HepG2 (cell line): ENCODE data around the gene CRADD. TPM values are rescaled to one million over a fixed set of nuclear protein-coding genes. Genes with fewer than 3 reads are reported as not detected.

Experiments
- ATAC-seq: fragments of 200-7000 bp; cut with Tn5 transposase; 3 replicates; pipeline ENCODE4 v1.9.1; 2020; ENCODE audit warnings: mild to moderate bottlenecking, moderate library complexity
- BruUV-seq: library from RNA; stranded (reverse); fragments of 400-500 nt; replicated peaks from 2 replicates; lab custom pipeline; 2021; lab: Mats Ljungman, UMichigan
- CTCF ChIA-PET: fragments of 300-600 bp; formaldehyde crosslinking; extraction: SDS; loops from one replicate; lab custom pipeline; 2021; ENCODE audit warnings: low total read pairs, inconsistent platforms, low intra/inter-chr PET ratio; lab: Yijun Ruan, JAX
- POLR2A ChIA-PET: fragments of 350-600 bp; sonication (Branson Sonifier 250); formaldehyde crosslinking; loops from one replicate; lab custom pipeline; 2020; ENCODE audit warnings: antibody characterized with exemption, inconsistent platforms; lab: Yijun Ruan, JAX
- DNase-seq: peaks from one replicate; pipeline ENCODE4 v3.0.0-alpha.2; 2015; ENCODE audit warnings: low spot score
- FAIRE-seq: peaks from 3 replicates; lab custom pipeline; 2011; peaks lifted over from hg19 to GRCh38; lab: Jason Lieb, UNC
- H2AFZ ChIP-seq: one replicate; pipeline ENCODE4 v1.6.1; 2011; ENCODE audit warnings: low read length, inconsistent platforms
- H3K27ac ChIP-seq: fragments of 300-600 bp; 3 replicates; pipeline ENCODE4 v1.8.0; 2011; ENCODE audit warnings: mixed run types, mild to moderate bottlenecking, mixed read lengths, low read length, inconsistent platforms; ENCODE audit not compliant: insufficient read depth; ENCODE audit errors: extremely low read length
- H3K27me3 ChIP-seq, 2 experiments: fragments of 200-600 bp in 1 of 2; 2 replicates in 1 of 2; 3 replicates in 1 of 2; pipeline versions ENCODE4 v1.6.0 to v1.8.0; 2011; ENCODE audit warnings: low read length in 2 of 2, mild to moderate bottlenecking in 2 of 2, moderate library complexity in 2 of 2, inconsistent platforms in 1 of 2; ENCODE audit not compliant: insufficient read depth in 2 of 2, control insufficient read depth in 1 of 2
- H3K36me3 ChIP-seq, 2 experiments: fragments of 200-600 bp in 1 of 2; replicated peaks in 1 of 2; 2 replicates in 1 of 2; 3 replicates in 1 of 2; pipeline versions ENCODE4 v1.5.1 to v1.8.0; 2011; ENCODE audit warnings: low read length in 2 of 2, inconsistent platforms in 1 of 2; ENCODE audit not compliant: insufficient read depth in 2 of 2, control insufficient read depth in 1 of 2
- H3K4me1 ChIP-seq: 2 replicates; pipeline ENCODE4 v1.5.1; 2012; ENCODE audit warnings: low read length, inconsistent platforms; ENCODE audit not compliant: insufficient read depth
- H3K4me2 ChIP-seq: 2 replicates; pipeline ENCODE4 v1.6.0; 2011; ENCODE audit warnings: low read depth, low read length, inconsistent platforms
- H3K4me3 ChIP-seq, 3 experiments: fragments of 200-600 bp in 1 of 3; sonication (generic), shearing (Covaris generic) in 1 of 3; replicated peaks in 1 of 3; 2 replicates each; pipeline ENCODE4 v1.5.1; 2011 to 2016; ENCODE audit warnings: low read length in 3 of 3, inconsistent platforms in 2 of 3, low read depth in 2 of 3, mild to moderate bottlenecking in 2 of 3, control low read depth in 1 of 3, mixed read lengths in 1 of 3; ENCODE audit not compliant: insufficient read depth in 1 of 3
- H3K79me2 ChIP-seq: one replicate; pipeline ENCODE4 v1.6.1; 2011; ENCODE audit warnings: low read length, inconsistent platforms; ENCODE audit not compliant: insufficient read depth
- H3K9ac ChIP-seq: 2 replicates; pipeline ENCODE4 v1.6.0; 2011; ENCODE audit warnings: mild to moderate bottlenecking, low read depth, low read length, inconsistent platforms; ENCODE audit not compliant: insufficient read depth
- H3K9me3 ChIP-seq: 2 replicates; pipeline ENCODE4 v1.5.1; 2012; ENCODE audit warnings: mild to moderate bottlenecking, low read length
- H4K20me1 ChIP-seq: 2 replicates; pipeline ENCODE4 v1.6.0; 2011; ENCODE audit warnings: inconsistent platforms, mild to moderate bottlenecking, low read length, moderate library complexity; ENCODE audit not compliant: insufficient read depth
- CAMTA2 ChIP-seq: sonication (generic); formaldehyde crosslinking; IDR thresholded peaks from 2 replicates; pipeline ENCODE4 v1.4.0; 2020; ENCODE audit warnings: mild to moderate bottlenecking, missing genetic modification reagents, borderline replicate concordance
- CHCHD3 ChIP-seq: sonication (generic); formaldehyde crosslinking; IDR thresholded peaks from 2 replicates; pipeline ENCODE4 v1.8.0; 2022; ENCODE audit warnings: mild to moderate bottlenecking, missing genetic modification reagents, moderate library complexity
- EP300 ChIP-seq, 3 experiments: sonication (generic) in 1 of 3; formaldehyde crosslinking in 1 of 3; IDR thresholded peaks; 2 replicates each; pipeline versions ENCODE4 v1.5.1 to v1.6.1; 2011 to 2020; ENCODE audit warnings: low read depth in 2 of 3, low read length in 2 of 3, borderline replicate concordance in 1 of 3, improper control_type of control experiment in 1 of 3, mild to moderate bottlenecking in 1 of 3, missing genetic modification reagents in 1 of 3, moderate library complexity in 1 of 3
- IKZF4 ChIP-seq: sonication (generic); formaldehyde crosslinking; IDR thresholded peaks from 2 replicates; pipeline ENCODE4 v1.5.1; 2020; ENCODE audit warnings: borderline replicate concordance, mild to moderate bottlenecking, low read depth, missing genetic modification reagents; ENCODE audit errors: not compliant biosample characterization
- KDM2A ChIP-seq: sonication (generic); formaldehyde crosslinking; IDR thresholded peaks from 2 replicates; pipeline ENCODE4 v1.4.0; 2020; ENCODE audit warnings: low read depth, missing genetic modification reagents, borderline replicate concordance
- NFE2 ChIP-seq: sonication (generic); formaldehyde crosslinking; IDR thresholded peaks from 2 replicates; pipeline ENCODE4 v1.4.0; 2020; ENCODE audit warnings: missing genetic modification reagents
- RFX1 ChIP-seq: fragments of 450-650 bp; IDR thresholded peaks from 2 replicates; pipeline ENCODE4 v1.6.1; 2017
- RFX3 ChIP-seq: IDR thresholded peaks from 2 replicates; pipeline ENCODE4 v1.6.1; 2016; ENCODE audit warnings: missing biosample characterization, missing genetic modification reagents
- RORA ChIP-seq: sonication (generic); formaldehyde crosslinking; IDR thresholded peaks from 2 replicates; pipeline ENCODE4 v1.5.0; 2020; ENCODE audit warnings: mild to moderate bottlenecking, missing genetic modification reagents, moderate library complexity
- TEAD3 ChIP-seq: optimal IDR thresholded peaks from 2 replicates; pipeline ENCODE3; 2016; ENCODE audit warnings: borderline replicate concordance
- THAP9 ChIP-seq: sonication (generic); formaldehyde crosslinking; IDR thresholded peaks from 2 replicates; pipeline ENCODE4; 2020; ENCODE audit warnings: missing genetic modification reagents, mild to moderate bottlenecking, borderline replicate concordance
- ZNF562 ChIP-seq: sonication (generic); formaldehyde crosslinking; IDR thresholded peaks from 2 replicates; pipeline ENCODE4 v1.8.0; 2022; ENCODE audit warnings: missing genetic modification reagents, borderline replicate concordance
- ZNF616 ChIP-seq: sonication (generic); formaldehyde crosslinking; IDR thresholded peaks from 2 replicates; pipeline ENCODE4 v1.5.0; 2020; ENCODE audit warnings: low read depth, mild to moderate bottlenecking, missing genetic modification reagents
- ZNF749 ChIP-seq: sonication (generic); formaldehyde crosslinking; IDR thresholded peaks from 2 replicates; pipeline ENCODE4 v1.8.0; 2022; ENCODE audit warnings: mild to moderate bottlenecking, missing genetic modification reagents, moderate library complexity, borderline replicate concordance
- ZNF800 ChIP-seq: sonication (generic); formaldehyde crosslinking; IDR thresholded peaks from 2 replicates; pipeline ENCODE4 v1.4.0; 2020; ENCODE audit warnings: missing genetic modification reagents
- WGBS: methylation state at CpG from one replicate; pipeline ENCODE4 v1.1.6; 2017; ENCODE audit warnings: low lambda C conversion rate; 5-methylcytosine and 5-hydroxymethylcytosine counted together
- in situ Hi-C: cut with HindIII; loops from 2 replicates; pipeline ENCODE4 v1.10.0; 2017; ENCODE audit warnings: low pct_unique_long_range_greater_than_20kb; ENCODE audit not compliant: extremely low pct_ligation_motif_present
- intact Hi-C: fragments of 100-400 bp; cut with micrococcal nuclease; formaldehyde crosslinking; loops from one replicate; pipeline ENCODE4 v1.10.0; 2022; ENCODE audit not compliant: unreplicated experiment
- polyA plus RNA-seq, 8 experiments: library from polyadenylated mRNA; depleted of rRNA in 3 of 8; stranded (reverse) in 7 of 8; unstranded in 1 of 8; fragments of >200 nt; fragmentation: Illumina TruSeq in 4 of 8; extraction: Trizol in 4 of 8; gene quantifications; 2 replicates each; pipeline versions ENCODE4 v1.2.1 to v1.2.3, GENCODE V29; 2011 to 2016; ENCODE audit warnings: low read depth in 4 of 8, missing spikeins in 1 of 8, mixed read lengths in 1 of 8; ENCODE audit not compliant: insufficient read depth in 1 of 8
- total RNA-seq, 5 experiments: library from RNA; depleted of rRNA; stranded (reverse); fragments of >200 nt; fragmentation: Illumina TruSeq; extraction: Trizol; gene quantifications; 2 replicates each; pipeline ENCODE4 v1.2.3, GENCODE V29; 2016; ENCODE audit warnings: low read depth in 1 of 5

CRADD gene
- total and polyA plus RNA-seq, 2 of the 13 experiments (the other 11 are each of a cell fraction or from before 2014, with no cell fraction given) = 12.4 to 18.8 TPM

GRCh38 chr12:93819050-93819491 lies 141.9 kb downstream of the CRADD start (continued):
- TF ChIP-seq THAP9 (no peak), NFE2 (no peak), EP300 (IDR thresholded peaks at IDR 0.05; ENCODE audit: low read depth in 2 of 2, low read length in 2 of 2) (no peak), EP300 (CRISPR knock-in tag; IDR thresholded peaks at IDR 0.05; ENCODE audit: borderline replicate concordance) (no peak), TEAD3 (no peak)

GRCh38 chr12:93823616-93824391 lies 146.6 kb downstream of the CRADD start:
- Histone ChIP-seq H3K79me2 (no peaks in the 10 kb centered on the region), H3K36me3 (no peaks in the 10 kb centered on the region), H3K9ac (no peak overlapping the region), H2AFZ (no peak overlapping the region), H3K27me3 (no peaks in the 10 kb centered on the region), H3K4me2 (no peak overlapping the region), H3K27ac (no peak overlapping the region), H4K20me1 (no peaks in the 10 kb centered on the region)
- ATAC-seq = no peak
- CTCF ChIA-PET = no interaction called here
- no TSS peak for BruUV-seq
- POLR2A ChIA-PET = no interaction called here
- no peak for TF ChIP-seq KDM2A (CRISPR knock-in tag)
- no peak for TF ChIP-seq RFX3 (CRISPR knock-in tag)
- TF ChIP-seq ZNF562 = no peak
- TF ChIP-seq RORA (CRISPR knock-in tag) = no peak
- TF ChIP-seq CHCHD3 (CRISPR knock-in tag) = no peak
- no peak for TF ChIP-seq IKZF4 (CRISPR knock-in tag)
- no peak for TF ChIP-seq ZNF749 (CRISPR knock-in tag)
- no peak for TF ChIP-seq ZNF616 (CRISPR knock-in tag)
- no peak for TF ChIP-seq ZNF800
- no peak for TF ChIP-seq RFX1
- TF ChIP-seq CAMTA2 = no peak
- TF ChIP-seq, all 625 proteins: peak for 0
- WGBS = 89% methylated on average over 8 of the region's 8 CpGs
- Histone ChIP-seq H3K4me3 (no peak overlapping the region), H3K4me1 (no peaks in the 10 kb centered on the region), H3K9me3 (no peaks in the 10 kb centered on the region)
- intact Hi-C loops (no loop called here), in situ Hi-C loops (no loop called here)
- no peak for FAIRE-seq
- no peak for DNase-seq
